Measurements from ENCODE around the gene GNL3L. TPM values are rescaled to one million over a fixed set of nuclear protein-coding genes. Genes with fewer than 3 reads are reported as not detected.

The GNL3L gene
- total and polyA plus RNA-seq, 2 of the 13 experiments (the other 11 are each of a cell fraction or from before 2014, with no cell fraction given): 12.1 to 32.6 TPM

DNA sequence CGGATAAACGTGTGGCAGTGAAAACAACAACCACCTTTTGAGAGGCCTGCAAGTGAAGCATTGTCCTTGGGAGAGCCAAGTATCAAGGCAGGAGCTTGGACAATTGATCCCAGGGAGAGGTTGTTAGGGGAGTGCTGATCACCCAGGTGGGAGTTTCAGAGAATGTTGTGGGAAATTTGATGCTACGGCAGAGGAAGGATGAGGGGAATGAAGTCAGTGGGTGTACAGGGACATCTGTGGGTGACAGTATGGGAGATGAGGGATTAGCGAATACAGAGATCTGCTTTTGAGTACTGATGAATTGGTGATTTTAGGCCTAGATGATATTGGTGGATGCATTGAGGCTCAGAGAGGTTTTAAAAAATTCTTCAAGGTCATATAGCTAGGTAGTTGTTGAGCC, 4.3 kb downstream of the GNL3L start:
- BruUV-seq (replicated peaks): no TSS peak
- DNase-seq (ENCODE audit: low spot score) (no peak), FAIRE-seq (no peak), ATAC-seq (no peak)
- no peak overlapping the region for H3K4me3 ChIP-seq (replicated peaks in 1 of 3; ENCODE audit: insufficient read depth in 1 of 3, low read depth in 2 of 3, low read length in 3 of 3)
- intact Hi-C loops (cut with micrococcal nuclease; ENCODE audit: unreplicated experiment) (no loop called here), in situ Hi-C loops (cut with HindIII; ENCODE audit: extremely low pct_ligation_motif_present, low pct_unique_long_range_greater_than_20kb) (no loop called here)
- no peak overlapping the region for H2AFZ ChIP-seq (ENCODE audit: low read length)
- no peak overlapping the region for H3K9ac ChIP-seq (ENCODE audit: insufficient read depth, low read depth, low read length)
- H3K27ac ChIP-seq (ENCODE audit: extremely low read length, insufficient read depth, low read length): no peak overlapping the region
- no peaks in the 10 kb centered on the region for H4K20me1 ChIP-seq (ENCODE audit: insufficient read depth, low read length)
- H3K27me3 ChIP-seq (ENCODE audit: control insufficient read depth in 1 of 2, insufficient read depth in 2 of 2, low read length in 2 of 2): no peaks in the 10 kb centered on the region; a peak in 1 of 5 replicates
- WGBS (ENCODE audit: low lambda C conversion rate): 83% methylated on average over 4 of the region's 4 CpGs
- POLR2A ChIA-PET: no interaction called here
- no peaks in the 10 kb centered on the region for H3K9me3 ChIP-seq (ENCODE audit: low read length)
- H3K79me2 ChIP-seq (ENCODE audit: insufficient read depth, low read length): peaks cover 35% of the 10 kb centered on the region
- CTCF ChIA-PET (ENCODE audit: low intra/inter-chr PET ratio, low total read pairs): no interaction called here
- H3K4me1 ChIP-seq (ENCODE audit: insufficient read depth, low read length): peaks cover 31% of the 10 kb centered on the region
- H3K4me2 ChIP-seq (ENCODE audit: low read depth, low read length): peak overlapping the region; percentile 27; the same call in 1 of the 2 replicates
- peaks cover 3 to 14% of the 10 kb centered on the region in 2 experiments; a peak in 3 of 5 replicates for H3K36me3 ChIP-seq (replicated peaks in 1 of 2; ENCODE audit: control insufficient read depth in 1 of 2, insufficient read depth in 2 of 2, low read length in 2 of 2)
- no peak for TF ChIP-seq HOXA9 (CRISPR knock-in tag; IDR thresholded peaks at IDR 0.05; ENCODE audit: borderline replicate concordance)
- no peak for TF ChIP-seq ZFP82 (CRISPR knock-in tag; IDR thresholded peaks at IDR 0.05; ENCODE audit: borderline replicate concordance)
- TF ChIP-seq HNRNPUL1 (IDR thresholded peaks at IDR 0.05; ENCODE audit: low read depth, low read length): no peak
- no peak for TF ChIP-seq MAFG (CRISPR knock-in tag; IDR thresholded peaks at IDR 0.05)
- TF ChIP-seq, protein P1, sequence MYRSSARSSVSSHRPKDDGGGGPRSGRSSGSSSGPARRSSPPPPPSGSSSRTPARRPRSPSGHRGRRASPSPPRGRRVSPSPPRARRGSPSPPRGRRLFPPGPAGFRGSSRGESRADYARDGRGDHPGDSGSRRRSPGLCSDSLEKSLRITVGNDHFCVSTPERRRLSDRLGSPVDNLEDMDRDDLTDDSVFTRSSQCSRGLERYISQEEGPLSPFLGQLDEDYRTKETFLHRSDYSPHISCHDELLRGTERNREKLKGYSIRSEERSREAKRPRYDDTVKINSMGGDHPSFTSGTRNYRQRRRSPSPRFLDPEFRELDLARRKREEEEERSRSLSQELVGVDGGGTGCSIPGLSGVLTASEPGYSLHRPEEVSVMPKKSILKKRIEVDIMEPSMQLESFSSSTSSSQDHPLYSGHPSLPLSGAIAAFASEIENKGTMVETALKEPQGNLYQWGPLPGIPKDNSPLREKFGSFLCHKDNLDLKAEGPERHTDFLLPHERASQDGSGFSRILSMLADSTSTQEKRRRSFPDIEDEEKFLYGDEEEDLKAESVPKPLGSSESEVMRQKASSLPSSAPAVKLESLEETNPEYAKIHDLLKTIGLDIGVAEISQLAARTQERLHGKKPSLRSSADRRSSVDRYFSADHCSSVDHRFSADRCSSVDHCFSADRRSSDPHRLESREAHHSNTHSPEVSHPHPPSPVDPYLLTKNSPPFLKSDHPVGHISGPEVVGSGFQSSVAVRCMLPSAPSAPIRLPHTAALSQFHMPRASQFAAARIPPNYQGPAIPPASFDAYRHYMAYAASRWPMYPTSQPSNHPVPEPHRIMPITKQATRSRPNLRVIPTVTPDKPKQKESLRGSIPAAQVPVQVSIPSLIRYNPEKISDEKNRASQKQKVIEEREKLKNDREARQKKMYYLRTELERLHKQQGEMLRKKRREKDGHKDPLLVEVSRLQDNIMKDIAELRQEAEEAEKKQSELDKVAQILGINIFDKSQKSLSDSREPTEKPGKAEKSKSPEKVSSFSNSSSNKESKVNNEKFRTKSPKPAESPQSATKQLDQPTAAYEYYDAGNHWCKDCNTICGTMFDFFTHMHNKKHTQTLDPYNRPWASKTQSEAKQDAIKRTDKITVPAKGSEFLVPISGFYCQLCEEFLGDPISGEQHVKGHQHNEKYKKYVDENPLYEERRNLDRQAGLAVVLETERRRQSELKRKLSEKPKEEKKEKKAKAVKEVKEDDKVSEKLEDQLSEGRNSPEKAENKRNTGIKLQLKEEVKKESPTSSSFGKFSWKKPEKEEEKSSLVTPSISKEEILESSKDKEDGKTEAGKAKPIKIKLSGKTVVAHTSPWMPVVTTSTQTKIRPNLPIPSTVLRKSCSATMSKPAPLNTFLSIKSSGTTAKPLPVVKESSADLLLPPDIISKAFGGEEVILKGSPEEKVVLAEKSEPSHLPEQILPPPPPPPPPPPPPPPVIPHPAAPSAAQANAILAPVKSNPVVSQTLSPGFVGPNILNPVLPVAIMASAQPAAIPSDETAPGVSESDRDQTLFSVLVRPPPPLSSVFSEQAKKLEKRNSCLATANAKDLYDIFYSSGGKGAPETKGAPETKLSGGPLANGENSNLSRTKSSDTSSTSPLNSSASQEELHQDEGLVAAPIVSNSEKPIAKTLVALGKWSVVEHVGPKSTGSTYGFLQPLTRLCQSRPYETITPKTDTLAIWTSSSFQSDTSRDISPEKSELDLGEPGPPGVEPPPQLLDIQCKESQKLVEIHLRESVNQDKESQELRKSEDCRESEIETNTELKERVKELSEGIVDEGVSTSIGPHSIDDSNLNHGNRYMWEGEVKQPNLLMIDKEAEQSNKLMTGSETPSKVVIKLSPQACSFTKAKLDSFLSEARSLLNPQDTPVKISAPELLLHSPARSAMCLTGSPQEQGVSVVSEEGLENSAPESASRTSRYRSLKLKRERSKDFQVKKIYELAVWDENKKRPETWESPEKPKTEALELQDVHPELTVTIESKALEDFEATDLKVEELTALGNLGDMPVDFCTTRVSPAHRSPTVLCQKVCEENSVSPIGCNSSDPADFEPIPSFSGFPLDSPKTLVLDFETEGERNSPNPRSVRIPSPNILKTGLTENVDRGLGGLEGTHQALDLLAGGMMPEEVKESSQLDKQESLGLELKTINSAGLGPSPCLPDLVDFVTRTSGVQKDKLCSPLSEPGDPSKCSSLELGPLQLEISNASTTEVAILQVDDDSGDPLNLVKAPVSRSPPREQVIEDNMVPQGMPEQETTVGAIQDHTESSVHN (CRISPR knock-in tag; IDR thresholded peaks at IDR 0.05): no peak
- TF ChIP-seq CAMTA2 (CRISPR knock-in tag; IDR thresholded peaks at IDR 0.05; ENCODE audit: borderline replicate concordance): no peak
- no peak for TF ChIP-seq ZNF816 (CRISPR knock-in tag; IDR thresholded peaks at IDR 0.05; ENCODE audit: borderline replicate concordance)
- TF ChIP-seq ZSCAN20 (CRISPR knock-in tag; IDR thresholded peaks at IDR 0.05; ENCODE audit: borderline replicate concordance): no peak
- TF ChIP-seq KDM5A (IDR thresholded peaks at IDR 0.05; ENCODE audit: borderline replicate concordance, low read length): no peak
- no peak for TF ChIP-seq ZNF484 (CRISPR knock-in tag; IDR thresholded peaks at IDR 0.05; ENCODE audit: borderline replicate concordance, low read depth)
- TF ChIP-seq IKZF4 (CRISPR knock-in tag; IDR thresholded peaks at IDR 0.05; ENCODE audit: borderline replicate concordance, low read depth, not compliant biosample characterization): no peak
- TF ChIP-seq ATAD3A (CRISPR knock-in tag; IDR thresholded peaks at IDR 0.05): no peak
- TF ChIP-seq KLF13 (CRISPR knock-in tag; IDR thresholded peaks at IDR 0.05): no peak
- no peak for TF ChIP-seq NFRKB (IDR thresholded peaks at IDR 0.05)
- TF ChIP-seq, protein P2, sequence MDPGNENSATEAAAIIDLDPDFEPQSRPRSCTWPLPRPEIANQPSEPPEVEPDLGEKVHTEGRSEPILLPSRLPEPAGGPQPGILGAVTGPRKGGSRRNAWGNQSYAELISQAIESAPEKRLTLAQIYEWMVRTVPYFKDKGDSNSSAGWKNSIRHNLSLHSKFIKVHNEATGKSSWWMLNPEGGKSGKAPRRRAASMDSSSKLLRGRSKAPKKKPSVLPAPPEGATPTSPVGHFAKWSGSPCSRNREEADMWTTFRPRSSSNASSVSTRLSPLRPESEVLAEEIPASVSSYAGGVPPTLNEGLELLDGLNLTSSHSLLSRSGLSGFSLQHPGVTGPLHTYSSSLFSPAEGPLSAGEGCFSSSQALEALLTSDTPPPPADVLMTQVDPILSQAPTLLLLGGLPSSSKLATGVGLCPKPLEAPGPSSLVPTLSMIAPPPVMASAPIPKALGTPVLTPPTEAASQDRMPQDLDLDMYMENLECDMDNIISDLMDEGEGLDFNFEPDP (CRISPR knock-in tag; conservative IDR thresholded peaks at IDR 0.05): no peak
